Measurements from ENCODE around the gene CPED1.

CPED1 gene

GRCh38 chr7:121023194-121023593 is 34.7 kb downstream of the CPED1 start:
- TF ChIP-seq CTCF (IDR thresholded peaks at IDR 0.05; ENCODE audit: low read depth, low read length, missing control alignments) = no peak
- no peak overlapping the region for H3K4me3 ChIP-seq (replicated peaks; ENCODE audit: low read depth, low read length)
- no peak for DNase-seq (ENCODE audit: extremely low read depth, low read depth)

GRCh38 chr7:121023683-121024511 is 35.4 kb downstream of the CPED1 start:
- TF ChIP-seq CTCF (IDR thresholded peaks at IDR 0.05; ENCODE audit: low read depth, low read length, missing control alignments) = no peak
- peak; percentile 72 for DNase-seq (ENCODE audit: extremely low read depth, low read depth)
- H3K4me3 ChIP-seq (replicated peaks; ENCODE audit: low read depth, low read length) = no peak overlapping the region

GRCh38 chr7:121024611-121025010 is 36.1 kb downstream of the CPED1 start:
- TF ChIP-seq CTCF (IDR thresholded peaks at IDR 0.05; ENCODE audit: low read depth, low read length, missing control alignments) = no peak
- H3K4me3 ChIP-seq (replicated peaks; ENCODE audit: low read depth, low read length) = no peak overlapping the region
- no peak for DNase-seq (ENCODE audit: extremely low read depth, low read depth)

- no peak overlapping the region for H3K4me3 ChIP-seq (replicated peaks; ENCODE audit: low read depth, low read length)
- no peak for TF ChIP-seq CTCF (IDR thresholded peaks at IDR 0.05; ENCODE audit: low read depth, low read length, missing control alignments)
- DNase-seq (ENCODE audit: extremely low read depth, low read depth) = no peak
Observed at GRCh38 chr7:121026159-121026558, 37.6 kb downstream of the CPED1 start.

- DNase-seq (ENCODE audit: extremely low read depth, low read depth) = no peak
- TF ChIP-seq CTCF (IDR thresholded peaks at IDR 0.05; ENCODE audit: low read depth, low read length, missing control alignments) = no peak
- no peak overlapping the region for H3K4me3 ChIP-seq (replicated peaks; ENCODE audit: low read depth, low read length)
Observed at GRCh38 chr7:121026577-121027111, 38.1 kb downstream of the CPED1 start.

- H3K4me3 ChIP-seq (replicated peaks; ENCODE audit: low read depth, low read length) = no peak overlapping the region
- no peak for TF ChIP-seq CTCF (IDR thresholded peaks at IDR 0.05; ENCODE audit: low read depth, low read length, missing control alignments)
- DNase-seq (ENCODE audit: extremely low read depth, low read depth) = no peak
Observed at GRCh38 chr7:121027761-121028669, 39.5 kb downstream of the CPED1 start.

Measured in HFF-Myc (cell line).